ENCODE data around the gene RTN4IP1. TPM values are rescaled to one million over a fixed set of nuclear protein-coding genes. Genes with fewer than 3 reads are reported as not detected.

Gene RTN4IP1
- total RNA-seq, 2 donors from 2014 or later: 4.5 to 4.9 TPM

- Histone ChIP-seq H3K36me3 (no peaks in the 10 kb centered on the region), H3K4me3 (no peak overlapping the region), H3K27me3 (replicated peaks; ENCODE audit: insufficient read depth) (no peaks in the 10 kb centered on the region), H3K9me3 (no peaks in the 10 kb centered on the region), H3K4me1 (replicated peaks) (no peaks in the 10 kb centered on the region), H3K27ac (no peak overlapping the region)
- intact Hi-C loops (cut with DNase I): loop anchor here (10.0 kb wide), 1 partner anchor 365 kb away; the partner anchor contains the start of gene CD24
- peak in 2 of 4 experiments; percentile 12 to 14 for TF ChIP-seq CTCF (IDR thresholded peaks at IDR 0.05)
- TF ChIP-seq POLR2AphosphoS5 (IDR thresholded peaks at IDR 0.05): no peak
- no peak for TF ChIP-seq POLR2A (IDR thresholded peaks at IDR 0.05)
- DNase-seq (ENCODE audit: low spot score): no peak
- WGBS: 64% methylated on average over 6 of the region's 6 CpGs
These were observed 19.6 kb downstream of the RTN4IP1 start for GRCh38 chr6:106609699-106610098.

GRCh38 chr6:106608080-106608668 lies 21.1 kb downstream of the RTN4IP1 start:
- Histone ChIP-seq H3K4me3 (no peak overlapping the region), H3K4me1 (replicated peaks) (no peaks in the 10 kb centered on the region), H3K27me3 (replicated peaks; ENCODE audit: insufficient read depth) (no peaks in the 10 kb centered on the region), H3K27ac (no peak overlapping the region), H3K36me3 (no peaks in the 10 kb centered on the region), H3K9me3 (no peaks in the 10 kb centered on the region)
- peak; percentile 8 to 67 (median 43) for TF ChIP-seq CTCF (IDR thresholded peaks at IDR 0.05)
- no peak for TF ChIP-seq POLR2AphosphoS5 (IDR thresholded peaks at IDR 0.05)
- DNase-seq (ENCODE audit: low spot score): peak; percentile 31
- intact Hi-C loops (cut with DNase I): loop anchor here (10.0 kb wide), 1 partner anchor 367 kb away; the partner anchor contains the start of gene CD24
- WGBS: 19% methylated on average over 2 of the region's 2 CpGs

GRCh38 chr6:106600329-106600728 lies 29.0 kb downstream of the RTN4IP1 start:
- Histone ChIP-seq H3K9me3 (no peaks in the 10 kb centered on the region), H3K36me3 (no peaks in the 10 kb centered on the region), H3K27ac (no peak overlapping the region), H3K27me3 (replicated peaks; ENCODE audit: insufficient read depth) (no peaks in the 10 kb centered on the region), H3K4me3 (no peak overlapping the region), H3K4me1 (replicated peaks) (no peaks in the 10 kb centered on the region)
- no peak for DNase-seq (ENCODE audit: low spot score)
- WGBS: 98% methylated on average over 2 of the region's 2 CpGs
- TF ChIP-seq POLR2A (IDR thresholded peaks at IDR 0.05) (no peak), POLR2AphosphoS5 (IDR thresholded peaks at IDR 0.05) (no peak), CTCF (IDR thresholded peaks at IDR 0.05) (no peak)
- intact Hi-C loops (cut with DNase I): loop anchor here (10.0 kb wide), 1 partner anchor 374 kb away; the partner anchor contains the start of gene CD24

- TF ChIP-seq POLR2AphosphoS5 (IDR thresholded peaks at IDR 0.05): no peak
- no peak for TF ChIP-seq CTCF (IDR thresholded peaks at IDR 0.05)
- TF ChIP-seq POLR2A (IDR thresholded peaks at IDR 0.05): no peak
- Histone ChIP-seq H3K4me1 (replicated peaks) (no peaks in the 10 kb centered on the region), H3K27me3 (replicated peaks; ENCODE audit: insufficient read depth) (no peaks in the 10 kb centered on the region), H3K36me3 (no peaks in the 10 kb centered on the region), H3K9me3 (no peaks in the 10 kb centered on the region), H3K4me3 (no peak overlapping the region), H3K27ac (no peak overlapping the region)
- DNase-seq (ENCODE audit: low spot score): no peak
- intact Hi-C loops (cut with DNase I): no loop called here
- 50% methylated on average over 2 of the region's 2 CpGs for WGBS
These were observed 29.9 kb downstream of the RTN4IP1 start for GRCh38 chr6:106599440-106599839.

All from prostate gland (tissue), 2 donors.